Measurements from ENCODE around the gene PTPRD. TPM values are rescaled to one million over a fixed set of nuclear protein-coding genes. Genes with fewer than 3 reads are reported as not detected.
"Not testable (repeated sequence)": the region's sequence is repeated elsewhere in the genome, so short reads cannot be mapped to it uniquely, and the experiment has no call there.

The PTPRD gene
- total RNA-seq, 1 experiment from 2014 or later = 0.02 TPM

GRCh38 chr9:8924562-8924961 is 1688.2 kb downstream of the PTPRD start:
- Histone ChIP-seq H3K4me2 (ENCODE audit: low read length) (no peak overlapping the region), H3K9me3 (ENCODE audit: control insufficient read depth in 1 of 2, insufficient read depth in 1 of 2, low read depth in 1 of 2, low read length in 2 of 2) (peaks cover 0 to 17% of the 10 kb centered on the region in 2 experiments; a peak in 2 of 4 replicates), H2AFZ (ENCODE audit: low read depth, low read length, poor library complexity, severe bottlenecking) (no peak overlapping the region), H3K9me2 (ENCODE audit: insufficient read depth) (no peaks in the 10 kb centered on the region), H3K4me1 (ENCODE audit: control insufficient read depth in 1 of 2, insufficient read depth in 2 of 2, low read length in 2 of 2) (no peaks in the 10 kb centered on the region), H3K9ac (ENCODE audit: low read length) (no peak overlapping the region), H3K4me3 (replicated peaks in 1 of 2; ENCODE audit: low read depth in 1 of 2, low read length in 2 of 2) (no peak overlapping the region), H3K27me3 (ENCODE audit: insufficient read depth, low read length) (no peaks in the 10 kb centered on the region), H3K27ac (ENCODE audit: low read depth, low read length) (no peak overlapping the region), H3K79me2 (ENCODE audit: insufficient read depth, low read length) (no peaks in the 10 kb centered on the region), H3K36me3 (ENCODE audit: control insufficient read depth in 1 of 2, insufficient read depth in 2 of 2, low read length in 2 of 2) (no peaks in the 10 kb centered on the region), H4K20me1 (ENCODE audit: insufficient read depth) (no peaks in the 10 kb centered on the region)
- RAD21 ChIA-PET (ENCODE audit: low non-redundant PET in 1 of 2, low total read pairs in 2 of 2, uncharacterized antibody in 2 of 2, unreplicated experiment in 2 of 2) = no interaction called here
- CTCF ChIA-PET = no interaction called here
- intact Hi-C loops (cut with micrococcal nuclease) = no loop called here
- DNase-seq (ENCODE audit: low read depth, low spot score) (no peak), ATAC-seq (no peak)
- POLR2A ChIA-PET = no interaction called here
- no TSS peak for BruUV-seq (replicated peaks)
- TF ChIP-seq EZH2phosphoT487 (IDR thresholded peaks at IDR 0.05; ENCODE audit: borderline replicate concordance) (no peak), TCF7L2 (IDR thresholded peaks at IDR 0.05; ENCODE audit: borderline replicate concordance, extremely low read depth, insufficient read depth, insufficient read length) (no peak), ZNF274 (IDR thresholded peaks at IDR 0.05; ENCODE audit: low read depth, low read length) (no peak), POLR2AphosphoS5 (IDR thresholded peaks at IDR 0.05; ENCODE audit: low read depth, low read length) (no peak), SP1 (IDR thresholded peaks at IDR 0.05; ENCODE audit: low read depth) (no peak), CTCF (IDR thresholded peaks at IDR 0.05 in 2 of 3, conservative IDR thresholded peaks at IDR 0.05 in 1 of 3; ENCODE audit: borderline replicate concordance in 1 of 3, insufficient read depth in 1 of 3, low read depth in 2 of 3, low read length in 2 of 3) (no peak), MAX (IDR thresholded peaks at IDR 0.05) (no peak), FOSL1 (IDR thresholded peaks at IDR 0.05; ENCODE audit: low read depth) (no peak), YY1 (IDR thresholded peaks at IDR 0.05; ENCODE audit: extremely low read depth, insufficient replicate concordance, low read depth, low read length) (no peak), CEBPB (IDR thresholded peaks at IDR 0.05; ENCODE audit: low read depth) (no peak), POLR2A (IDR thresholded peaks at IDR 0.05; ENCODE audit: borderline replicate concordance, extremely low read depth, insufficient read depth, insufficient read length) (no peak), ELF1 (IDR thresholded peaks at IDR 0.05; ENCODE audit: borderline replicate concordance, low read depth) (no peak), SRF (IDR thresholded peaks at IDR 0.05; ENCODE audit: low read depth) (no peak), SIN3A (IDR thresholded peaks at IDR 0.05; ENCODE audit: low read depth) (no peak), JUND (IDR thresholded peaks at IDR 0.05) (no peak), EZH2 (IDR thresholded peaks at IDR 0.05) (no peak), ZBTB33 (IDR thresholded peaks at IDR 0.05; ENCODE audit: extremely low read depth, insufficient replicate concordance, low read length) (no peak), CBX3 (IDR thresholded peaks at IDR 0.05; ENCODE audit: low read depth) (no peak)

- intact Hi-C loops (cut with micrococcal nuclease); DNase-seq (ENCODE audit: low read depth, low spot score); H4K20me1 ChIP-seq (ENCODE audit: insufficient read depth); H3K4me1 ChIP-seq (ENCODE audit: control insufficient read depth in 1 of 2, insufficient read depth in 2 of 2, low read length in 2 of 2); H3K4me2 ChIP-seq (ENCODE audit: low read length); ATAC-seq; H2AFZ ChIP-seq (ENCODE audit: low read depth, low read length, poor library complexity, severe bottlenecking); BruUV-seq (replicated peaks); H3K9me2 ChIP-seq (ENCODE audit: insufficient read depth); H3K27me3 ChIP-seq (ENCODE audit: insufficient read depth, low read length); CTCF ChIA-PET; H3K27ac ChIP-seq (ENCODE audit: low read depth, low read length); H3K9ac ChIP-seq (ENCODE audit: low read length); H3K79me2 ChIP-seq (ENCODE audit: insufficient read depth, low read length); H3K36me3 ChIP-seq (ENCODE audit: control insufficient read depth in 1 of 2, insufficient read depth in 2 of 2, low read length in 2 of 2); H3K4me3 ChIP-seq (replicated peaks in 1 of 2; ENCODE audit: low read depth in 1 of 2, low read length in 2 of 2); POLR2A ChIA-PET; RAD21 ChIA-PET (ENCODE audit: low non-redundant PET in 1 of 2, low total read pairs in 2 of 2, uncharacterized antibody in 2 of 2, unreplicated experiment in 2 of 2): not testable (repeated sequence)
- H3K9me3 ChIP-seq (ENCODE audit: control insufficient read depth in 1 of 2, insufficient read depth in 1 of 2, low read depth in 1 of 2, low read length in 2 of 2) = peaks cover 0 to 30% of the 10 kb centered on the region in 2 experiments; a peak in 2 of 4 replicates
Observed at GRCh38 chr9:8920478-8921183, 1692.2 kb downstream of the PTPRD start.
